H1 (cell line): ENCODE data around the gene SPATA25. TPM values are rescaled to one million over a fixed set of nuclear protein-coding genes. Genes with fewer than 3 reads are reported as not detected.

ENCODE experiments used
- CTCF ChIA-PET: fragments of 300-600 bp; sonication (Branson Sonifier 250); formaldehyde crosslinking; loops from one replicate; lab custom pipeline; 2021; ENCODE audit not compliant: partially characterized antibody; lab: Charles Lee
- POLR2A ChIA-PET: fragments of 300-600 bp; sonication (Branson Sonifier 250); formaldehyde crosslinking; loops from one replicate; lab custom pipeline; 2021; ENCODE audit warnings: inconsistent platforms; ENCODE audit not compliant: partially characterized antibody; lab: Charles Lee
- DNase-seq, 2 experiments: peaks; one replicate each; pipeline versions ENCODE4 v3.0.0 to v3.0.0-alpha.2; 2010 to 2022; ENCODE audit warnings: low spot score in 2 of 2, low read depth in 1 of 2, mixed read lengths in 1 of 2
- FAIRE-seq: peaks from 2 replicates; lab custom pipeline; 2011; peaks lifted over from hg19 to GRCh38; lab: Jason Lieb, UNC
- H2AFZ ChIP-seq: 2 replicates; pipeline ENCODE4 v1.8.1; 2012; ENCODE audit warnings: low read length, inconsistent platforms
- H2AK5ac ChIP-seq: 2 replicates; pipeline ENCODE4 v1.6.1; 2013; ENCODE audit warnings: low read depth, low read length
- H2BK120ac ChIP-seq: replicated peaks from 2 replicates; pipeline ENCODE3; 2013; ENCODE audit warnings: low read depth, low read length, inconsistent platforms
- H2BK12ac ChIP-seq: 2 replicates; pipeline ENCODE4 v1.6.1; 2013; ENCODE audit warnings: low read depth, low read length
- H2BK15ac ChIP-seq: 2 replicates; pipeline ENCODE4 v1.6.1; 2013; ENCODE audit warnings: low read length
- H2BK20ac ChIP-seq: 2 replicates; pipeline ENCODE4 v1.6.1; 2013; ENCODE audit warnings: low read length
- H2BK5ac ChIP-seq: 2 replicates; pipeline ENCODE4 v1.6.1; 2013; ENCODE audit warnings: low read depth, low read length
- H3K14ac ChIP-seq: 2 replicates; pipeline ENCODE4 v1.6.1; 2013; ENCODE audit warnings: inconsistent platforms; ENCODE audit not compliant: insufficient read length
- H3K18ac ChIP-seq: 2 replicates; pipeline ENCODE4 v1.6.1; 2013; ENCODE audit warnings: low read length; ENCODE audit errors: extremely low read depth
- H3K23ac ChIP-seq: 2 replicates; pipeline ENCODE4 v1.6.1; 2013; ENCODE audit warnings: inconsistent platforms; ENCODE audit not compliant: insufficient read length
- H3K23me2 ChIP-seq: 2 replicates; pipeline ENCODE4 v1.6.1; 2013; ENCODE audit warnings: low read depth, low read length
- H3K27ac ChIP-seq: 2 replicates; pipeline ENCODE4 v1.6.1; 2011; ENCODE audit warnings: low read depth, low read length, inconsistent platforms
- H3K27me3 ChIP-seq, 4 experiments: replicated peaks in 1 of 4; 1 replicate in 1 of 4; 2 replicates in 3 of 4; pipeline versions ENCODE4 v1.6.1 to v1.8.1; 2011 to 2013; ENCODE audit warnings: low read length in 3 of 4, mild to moderate bottlenecking in 3 of 4, inconsistent platforms in 2 of 4, mixed read lengths in 2 of 4, moderate library complexity in 1 of 4; ENCODE audit not compliant: control insufficient read depth in 3 of 4, insufficient read depth in 3 of 4; ENCODE audit errors: extremely low read depth in 1 of 4
- H3K36me3 ChIP-seq, 4 experiments: 2 replicates each; pipeline versions ENCODE4 v1.6.1 to v1.8.1; 2011 to 2013; ENCODE audit warnings: mild to moderate bottlenecking in 4 of 4, low read length in 3 of 4, moderate library complexity in 2 of 4, control low read depth in 1 of 4, inconsistent platforms in 1 of 4; ENCODE audit not compliant: insufficient read depth in 4 of 4, control insufficient read depth in 2 of 4
- H3K4ac ChIP-seq: replicated peaks from 2 replicates; pipeline ENCODE3; 2013; ENCODE audit warnings: low read length, low read depth, mixed read lengths, inconsistent platforms; ENCODE audit not compliant: insufficient read length
- H3K4me1 ChIP-seq, 4 experiments: replicated peaks in 1 of 4; 1 replicate in 1 of 4; 2 replicates in 3 of 4; pipeline versions ENCODE4 v1.6.1 to v1.8.1; 2011 to 2013; ENCODE audit warnings: low read length in 3 of 4, inconsistent platforms in 2 of 4, mixed read lengths in 1 of 4; ENCODE audit not compliant: insufficient read depth in 4 of 4, control insufficient read depth in 3 of 4
- H3K4me2 ChIP-seq, 2 experiments: 2 replicates each; pipeline versions ENCODE4 v1.6.1 to v1.8.1; 2011 to 2013; ENCODE audit warnings: low read depth in 2 of 2, low read length in 2 of 2, control low read depth in 1 of 2, inconsistent platforms in 1 of 2, mild to moderate bottlenecking in 1 of 2; ENCODE audit not compliant: insufficient read depth in 1 of 2
- H3K4me3 ChIP-seq, 4 experiments: fragments of 200-600, 300-600 bp in 1 of 4; sonication (generic), shearing (Covaris generic), sonication (Bioruptor Twin) in 1 of 4; 2 replicates each; pipeline versions ENCODE4 v1.5.1 to v1.8.1; 2011 to 2016; ENCODE audit warnings: low read length in 4 of 4, low read depth in 3 of 4, control low read depth in 2 of 4, inconsistent platforms in 2 of 4, mild to moderate bottlenecking in 2 of 4, mixed read lengths in 1 of 4, moderate library complexity in 1 of 4; ENCODE audit not compliant: insufficient read depth in 2 of 4; ENCODE audit errors: extremely low read depth in 1 of 4
- H3K56ac ChIP-seq: replicated peaks from 2 replicates; pipeline ENCODE3; 2013; ENCODE audit warnings: low read depth, mild to moderate bottlenecking, mixed read lengths, low read length, inconsistent platforms; ENCODE audit not compliant: insufficient read length
- H3K79me1 ChIP-seq: 2 replicates; pipeline ENCODE4 v1.6.1; 2013; ENCODE audit warnings: low read depth, low read length, control low read depth
- H3K79me2 ChIP-seq, 2 experiments: 2 replicates each; pipeline versions ENCODE4 v1.6.1 to v1.8.1; 2012 to 2013; ENCODE audit warnings: low read length in 2 of 2, mild to moderate bottlenecking in 2 of 2, inconsistent platforms in 1 of 2; ENCODE audit not compliant: insufficient read depth in 2 of 2, control insufficient read depth in 1 of 2
- H3K9ac ChIP-seq, 4 experiments: replicated peaks in 1 of 4; 1 replicate in 1 of 4; 2 replicates in 3 of 4; pipeline versions ENCODE4 v1.6.1 to v1.8.1; 2011 to 2013; ENCODE audit warnings: low read depth in 3 of 4, low read length in 3 of 4, control low read depth in 2 of 4, mild to moderate bottlenecking in 2 of 4, moderate library complexity in 2 of 4, inconsistent platforms in 1 of 4; ENCODE audit errors: extremely low read depth in 1 of 4
- H3K9me3 ChIP-seq, 2 experiments: 2 replicates each; pipeline versions ENCODE4 v1.6.1 to v1.8.1; 2012 to 2013; ENCODE audit warnings: mild to moderate bottlenecking in 2 of 2, moderate library complexity in 2 of 2, control low read depth in 1 of 2, inconsistent platforms in 1 of 2, low read depth in 1 of 2, low read length in 1 of 2, mixed read lengths in 1 of 2; ENCODE audit not compliant: insufficient read depth in 2 of 2
- H4K20me1 ChIP-seq, 2 experiments: replicated peaks in 1 of 2; 2 replicates each; pipeline versions ENCODE3 to v1.8.1; 2011 to 2013; ENCODE audit warnings: inconsistent platforms in 2 of 2, low read length in 2 of 2, mild to moderate bottlenecking in 1 of 2; ENCODE audit not compliant: insufficient read depth in 2 of 2, control insufficient read depth in 1 of 2
- H4K5ac ChIP-seq: 2 replicates; pipeline ENCODE4 v1.6.1; 2013; ENCODE audit warnings: low read length, low read depth, mixed read lengths, inconsistent platforms; ENCODE audit not compliant: insufficient read length
- H4K8ac ChIP-seq: 2 replicates; pipeline ENCODE4 v1.8.0; 2013; ENCODE audit warnings: mild to moderate bottlenecking, moderate library complexity, low read length, inconsistent platforms; ENCODE audit not compliant: insufficient read depth; ENCODE audit errors: extremely low read depth
- H4K91ac ChIP-seq: replicated peaks from 2 replicates; pipeline ENCODE3; 2013; ENCODE audit warnings: low read length, mixed read lengths, inconsistent platforms; ENCODE audit not compliant: insufficient read length
- ASH2L ChIP-seq: fragments of 200-600, 300-600 bp; sonication (generic); IDR thresholded peaks from one replicate; pipeline ENCODE4 v1.7.1; 2017; ENCODE audit warnings: low read length
- BCL11A ChIP-seq, 2 experiments: IDR thresholded peaks; one replicate each; pipeline ENCODE4 v1.6.1; 2011; ENCODE audit warnings: low read depth in 2 of 2, low read length in 2 of 2, mild to moderate bottlenecking in 2 of 2
- CBX8 ChIP-seq: fragments of 300-800, 300-1000 bp; sonication (generic); IDR thresholded peaks from 2 replicates; pipeline ENCODE4 v1.7.1; 2016; ENCODE audit warnings: low read depth, low read length, borderline replicate concordance
- POLR2A ChIP-seq, 2 experiments: IDR thresholded peaks; 1 replicate in 1 of 2; 2 replicates in 1 of 2; pipeline ENCODE4 v1.6.1; 2011; ENCODE audit warnings: low read depth in 2 of 2, low read length in 2 of 2, mild to moderate bottlenecking in 2 of 2; ENCODE audit errors: control extremely low read depth in 1 of 2
- POU5F1 ChIP-seq: IDR thresholded peaks from 2 replicates; pipeline ENCODE4 v1.6.1; 2011; ENCODE audit warnings: low read depth, mild to moderate bottlenecking, low read length, moderate library complexity
- RAD21 ChIP-seq, 2 experiments: IDR thresholded peaks in 1 of 2; conservative IDR thresholded peaks in 1 of 2; 2 replicates each; pipeline ENCODE4 v1.6.1; 2011; ENCODE audit warnings: low read depth in 2 of 2, low read length in 2 of 2, improper control_type of control experiment in 1 of 2, inconsistent platforms in 1 of 2, mild to moderate bottlenecking in 1 of 2, moderate library complexity in 1 of 2
- RBBP5 ChIP-seq: IDR thresholded peaks from 2 replicates; pipeline ENCODE4 v1.7.1; 2012; ENCODE audit warnings: low read depth, mild to moderate bottlenecking, inconsistent platforms, low read length, moderate library complexity, borderline replicate concordance
- RXRA ChIP-seq: IDR thresholded peaks from 2 replicates; pipeline ENCODE4 v1.6.1; 2011; ENCODE audit warnings: low read depth, mild to moderate bottlenecking, low read length, moderate library complexity; ENCODE audit not compliant: insufficient read depth
- SIRT6 ChIP-seq: IDR thresholded peaks from one replicate; pipeline ENCODE4 v1.7.1; 2012; ENCODE audit warnings: low read length, inconsistent platforms
- WGBS, 2 experiments: shearing (Covaris generic) in 1 of 2; methylation state at CpG; one replicate each; pipeline versions ENCODE4 v1.1.6 to v1.1.7; 2013 to 2015; ENCODE audit warnings: low lambda C conversion rate in 2 of 2, mixed read lengths in 2 of 2, inconsistent platforms in 1 of 2, low coverage in 1 of 2, missing lambda C conversion rate in 1 of 2; ENCODE audit not compliant: insufficient replicate concordance in 2 of 2, insufficient coverage in 1 of 2, insufficient read length in 1 of 2; ENCODE audit errors: extremely low coverage in 1 of 2, missing lambda C conversion rate in 1 of 2; 5-methylcytosine and 5-hydroxymethylcytosine counted together
- polyA plus RNA-seq, 7 experiments: library from polyadenylated mRNA; depleted of rRNA in 3 of 7; stranded (reverse) in 5 of 7; unstranded in 2 of 7; fragments of >200 nt in 5 of 7; fragments of 200-250 nt in 2 of 7; gene quantifications; 1 replicate in 5 of 7; 2 replicates in 1 of 7; 4 replicates in 1 of 7; pipeline versions ENCODE4 v1.2.1 to v1.2.3, GENCODE V29; 2011 to 2013; ENCODE audit warnings: missing spikeins in 2 of 7, mixed read lengths in 2 of 7
- total RNA-seq: library from RNA; stranded (reverse); fragmentation: NEBNext Ultra II Directional; extraction: Animal tissue kit (Norgen Biotek cat#: 25700); gene quantifications from 2 replicates; pipeline ENCODE4 v1.2.1, GENCODE V29; 2021
- TF ChIP-seq, protein P1 (sequence below): IDR thresholded peaks from 2 replicates; pipeline ENCODE4 v1.6.1; 2012; ENCODE audit warnings: inconsistent platforms
- TF ChIP-seq, protein P2 (sequence below): IDR thresholded peaks from 2 replicates; pipeline ENCODE4 v1.6.1; 2012; ENCODE audit warnings: inconsistent platforms
- TF ChIP-seq, protein P3 (sequence below): IDR thresholded peaks from 2 replicates; pipeline ENCODE4 v1.6.1; 2011; ENCODE audit warnings: low read length, improper control_type of control experiment

SPATA25 gene
- total and polyA plus RNA-seq, 2 of the 8 experiments (the other 6 are each of a cell fraction or from before 2014, with no cell fraction given): 2.0 to 3.0 TPM

DNA sequence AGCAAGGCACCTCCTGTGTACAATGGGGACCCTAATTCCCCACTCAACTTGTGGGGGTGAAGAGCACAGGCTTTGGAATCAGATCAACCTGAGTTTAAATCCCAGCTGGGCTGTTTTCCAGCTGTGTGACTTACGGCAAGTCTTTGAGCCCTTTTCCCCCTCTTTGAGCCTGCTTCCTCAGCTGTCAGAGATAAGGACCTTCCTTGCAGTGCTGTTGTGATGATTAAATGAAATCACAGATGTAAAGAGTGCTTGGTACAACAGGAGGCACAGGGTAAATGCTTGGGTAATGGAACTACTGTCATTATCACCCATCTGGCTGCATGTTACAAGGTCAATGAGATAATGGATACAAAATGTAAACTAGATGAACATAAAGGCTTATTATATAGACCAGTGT is 50.6 kb downstream of the SPATA25 start:
- Histone ChIP-seq H3K9me3 (no peaks in the 10 kb centered on the region), H3K4me3 (no peak overlapping the region), H3K4me2 (no peak overlapping the region), H3K14ac (no peak overlapping the region), H2BK120ac (no peak overlapping the region), H3K9ac (no peak overlapping the region; a peak in 1 of 7 replicates), H3K4ac (no peak overlapping the region), H3K36me3 (peaks cover 0 to 12% (median 4%) of the 10 kb centered on the region in 4 experiments; a peak in 4 of 8 replicates), H2AFZ (no peak overlapping the region), H4K5ac (no peak overlapping the region), H3K27me3 (no peaks in the 10 kb centered on the region), H3K4me1 (peaks cover 0 to 17% (median 8%) of the 10 kb centered on the region in 4 experiments; a peak in 6 of 7 replicates), H3K23ac (no peak overlapping the region), H2BK5ac (no peak overlapping the region), H3K18ac (no peak overlapping the region), H2BK20ac (no peak overlapping the region), H2AK5ac (no peak overlapping the region), H3K79me2 (peaks cover 0 to 11% of the 10 kb centered on the region in 2 experiments; a peak in 1 of 4 replicates), H3K23me2 (peaks cover 8% of the 10 kb centered on the region; the same call in 1 of the 2 replicates), H3K79me1 (peaks cover 9% of the 10 kb centered on the region), H2BK12ac (no peak overlapping the region), H4K20me1 (peaks cover 0 to 4% of the 10 kb centered on the region in 2 experiments), H4K91ac (no peak overlapping the region), H3K27ac (no peak overlapping the region), H3K56ac (no peak overlapping the region), H2BK15ac (no peak overlapping the region), H4K8ac (no peak overlapping the region)
- ChIA-PET CTCF (interaction anchor here (0.7 to 1.9 kb wide), 4 partner anchors 8 to 74 kb away, joined by 3 to 4 read pairs (median 3); no protein-coding TSS in a partner anchor), POLR2A (interaction anchor here (1.0 to 13.8 kb wide), 5 partner anchors 8 to 23 kb away, joined by 4 to 178 read pairs (median 36); partner anchors contain the start of genes ACOT8, UBE2C and ZSWIM3)
- 100% methylated on average over 1 of the region's 1 CpG; no CpG with 5 or more reads in 1 of the 2 experiments for WGBS, 2 experiments
- no peak for DNase-seq
- no peak for FAIRE-seq
- no peak for TF ChIP-seq RXRA
- TF ChIP-seq, protein P1, sequence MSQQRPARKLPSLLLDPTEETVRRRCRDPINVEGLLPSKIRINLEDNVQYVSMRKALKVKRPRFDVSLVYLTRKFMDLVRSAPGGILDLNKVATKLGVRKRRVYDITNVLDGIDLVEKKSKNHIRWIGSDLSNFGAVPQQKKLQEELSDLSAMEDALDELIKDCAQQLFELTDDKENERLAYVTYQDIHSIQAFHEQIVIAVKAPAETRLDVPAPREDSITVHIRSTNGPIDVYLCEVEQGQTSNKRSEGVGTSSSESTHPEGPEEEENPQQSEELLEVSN: no peak
- TF ChIP-seq, protein P2, sequence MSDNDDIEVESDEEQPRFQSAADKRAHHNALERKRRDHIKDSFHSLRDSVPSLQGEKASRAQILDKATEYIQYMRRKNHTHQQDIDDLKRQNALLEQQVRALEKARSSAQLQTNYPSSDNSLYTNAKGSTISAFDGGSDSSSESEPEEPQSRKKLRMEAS: no peak
- TF ChIP-seq POU5F1: no peak
- TF ChIP-seq, protein P3, sequence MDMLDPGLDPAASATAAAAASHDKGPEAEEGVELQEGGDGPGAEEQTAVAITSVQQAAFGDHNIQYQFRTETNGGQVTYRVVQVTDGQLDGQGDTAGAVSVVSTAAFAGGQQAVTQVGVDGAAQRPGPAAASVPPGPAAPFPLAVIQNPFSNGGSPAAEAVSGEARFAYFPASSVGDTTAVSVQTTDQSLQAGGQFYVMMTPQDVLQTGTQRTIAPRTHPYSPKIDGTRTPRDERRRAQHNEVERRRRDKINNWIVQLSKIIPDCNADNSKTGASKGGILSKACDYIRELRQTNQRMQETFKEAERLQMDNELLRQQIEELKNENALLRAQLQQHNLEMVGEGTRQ: no peak
- TF ChIP-seq BCL11A (IDR thresholded peaks at IDR 0.05; ENCODE audit: low read depth in 2 of 2, low read length in 2 of 2): no peak
- no peak for TF ChIP-seq ASH2L
- no peak for TF ChIP-seq CBX8
- TF ChIP-seq POLR2A (IDR thresholded peaks at IDR 0.05; ENCODE audit: control extremely low read depth in 1 of 2, low read depth in 2 of 2, low read length in 2 of 2): no peak
- no peak for TF ChIP-seq RAD21 (IDR thresholded peaks at IDR 0.05 in 1 of 2, conservative IDR thresholded peaks at IDR 0.05 in 1 of 2; ENCODE audit: low read depth in 2 of 2, low read length in 2 of 2)
- no peak for TF ChIP-seq RBBP5
- TF ChIP-seq SIRT6: no peak
